SU-DHL-6 (cell line): ENCODE results near the gene PXK.

Source experiments
- H2AFZ ChIP-seq: fragments of 200-600 bp; sonication (generic); 2 replicates; pipeline ENCODE4 v1.6.1; 2014; ENCODE audit warnings: low read depth, mild to moderate bottlenecking, moderate library complexity, mixed read lengths, antibody characterized with exemption, low read length; ENCODE audit not compliant: severe bottlenecking
- H3F3A ChIP-seq: fragments of 200-600 bp; shearing (Covaris generic); 2 replicates; pipeline ENCODE4 v1.6.0; 2016; ENCODE audit warnings: antibody characterized with exemption, mild to moderate bottlenecking; ENCODE audit not compliant: insufficient read depth
- H3K27ac ChIP-seq: fragments of 200-600 bp; sonication (generic); 2 replicates; pipeline ENCODE4 v1.5.1; 2016; ENCODE audit warnings: low read depth, mild to moderate bottlenecking, low read length, moderate library complexity, mixed read lengths
- H3K27me3 ChIP-seq: fragments of 200-600 bp; sonication (generic), shearing (Covaris generic); 2 replicates; pipeline ENCODE4 v1.6.0; 2014; ENCODE audit warnings: mild to moderate bottlenecking, low read length
- H3K36me3 ChIP-seq: fragments of 200-600 bp; sonication (generic); 2 replicates; pipeline ENCODE4 v1.6.1; 2014; ENCODE audit warnings: mild to moderate bottlenecking, low read length, mixed read lengths
- H3K4me2 ChIP-seq: fragments of 300-600, 200-600 bp; shearing (Covaris generic), sonication (generic); 2 replicates; pipeline ENCODE4 v1.6.0; 2014; ENCODE audit warnings: low read length, low read depth, mild to moderate bottlenecking; ENCODE audit not compliant: poor library complexity, severe bottlenecking
- H3K4me3 ChIP-seq: fragments of 200-600 bp; sonication (generic); 2 replicates; pipeline ENCODE4 v1.5.1; 2014; ENCODE audit warnings: antibody characterized with exemption, low read length, mild to moderate bottlenecking, mixed read lengths; ENCODE audit not compliant: insufficient read depth, poor library complexity, severe bottlenecking
- H3K79me2 ChIP-seq: fragments of 200-600 bp; sonication (generic); 2 replicates; pipeline ENCODE4 v1.6.1; 2014; ENCODE audit warnings: mild to moderate bottlenecking, low read length, moderate library complexity; ENCODE audit not compliant: insufficient read depth
- H3K9ac ChIP-seq: fragments of 200-600 bp; sonication (generic); 2 replicates; pipeline ENCODE4 v1.7.0; 2014; ENCODE audit warnings: mild to moderate bottlenecking, low read length
- H3K9me2 ChIP-seq: fragments of 200-600 bp; sonication (generic); replicated peaks from 2 replicates; pipeline ENCODE4 v1.6.1; 2014; ENCODE audit warnings: low read length; ENCODE audit not compliant: insufficient read depth
- H3K9me3 ChIP-seq: fragments of 200-600 bp; sonication (generic); 2 replicates; pipeline ENCODE4 v1.6.1; 2014; ENCODE audit warnings: low read length, mixed read lengths; ENCODE audit not compliant: insufficient read depth
- H4K20me1 ChIP-seq: fragments of 200-600 bp; sonication (generic); 2 replicates; pipeline ENCODE4 v1.6.1; 2014; ENCODE audit warnings: low read depth, mild to moderate bottlenecking, antibody characterized with exemption, low read length, moderate library complexity, mixed read lengths
- EZH2phosphoT487 ChIP-seq: fragments of 200-600 bp; sonication (generic), shearing (Covaris generic); conservative IDR thresholded peaks from 2 replicates; pipeline ENCODE4 v1.6.1; 2018; ENCODE audit warnings: mild to moderate bottlenecking, antibody characterized with exemption, low read length, moderate library complexity, mixed read lengths
- TF ChIP-seq, protein P1 (sequence below): fragments of 200-600 bp; sonication (generic); IDR thresholded peaks from one replicate; pipeline ENCODE4 v1.5.1; 2017; ENCODE audit warnings: antibody characterized with exemption, mild to moderate bottlenecking, low read length, moderate library complexity; ENCODE audit not compliant: insufficient read depth, poor library complexity, severe bottlenecking

The PXK gene

DNA sequence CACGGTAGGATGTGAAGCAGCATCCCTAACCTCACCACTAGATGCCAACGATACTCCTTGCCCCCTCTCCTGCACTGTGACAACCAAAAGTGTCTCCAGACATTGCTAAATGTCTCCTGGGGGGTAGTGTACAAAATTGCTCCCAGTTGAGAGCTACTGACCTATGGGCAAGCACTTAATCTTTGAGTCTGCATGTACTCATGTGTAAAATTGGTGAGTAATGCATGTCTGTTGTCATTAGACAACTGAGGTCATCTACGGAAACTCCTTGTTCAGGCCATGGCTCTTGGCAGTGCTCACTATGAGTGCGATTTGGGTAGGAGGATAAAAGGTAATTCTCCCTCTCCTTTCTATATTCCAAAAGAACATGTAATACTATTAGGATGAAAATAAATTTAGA is 71.7 kb downstream of the PXK start:
- Histone ChIP-seq H3K4me3 (no peak overlapping the region), H3K4me2 (no peak overlapping the region), H3K9me3 (no peaks in the 10 kb centered on the region), H3K9me2 (no peaks in the 10 kb centered on the region), H3F3A (peaks cover 44% of the 10 kb centered on the region), H3K27me3 (no peaks in the 10 kb centered on the region), H3K27ac (0 out of 2 replicates have a peak overlapping the region, but pooled peaks have one; percentile 85), H3K79me2 (peaks cover 3% of the 10 kb centered on the region; the same call in 1 of the 2 replicates), H3K9ac (no peak overlapping the region), H2AFZ (no peak overlapping the region), H4K20me1 (no peaks in the 10 kb centered on the region), H3K36me3 (peaks cover 27% of the 10 kb centered on the region)
- TF ChIP-seq, protein P1, sequence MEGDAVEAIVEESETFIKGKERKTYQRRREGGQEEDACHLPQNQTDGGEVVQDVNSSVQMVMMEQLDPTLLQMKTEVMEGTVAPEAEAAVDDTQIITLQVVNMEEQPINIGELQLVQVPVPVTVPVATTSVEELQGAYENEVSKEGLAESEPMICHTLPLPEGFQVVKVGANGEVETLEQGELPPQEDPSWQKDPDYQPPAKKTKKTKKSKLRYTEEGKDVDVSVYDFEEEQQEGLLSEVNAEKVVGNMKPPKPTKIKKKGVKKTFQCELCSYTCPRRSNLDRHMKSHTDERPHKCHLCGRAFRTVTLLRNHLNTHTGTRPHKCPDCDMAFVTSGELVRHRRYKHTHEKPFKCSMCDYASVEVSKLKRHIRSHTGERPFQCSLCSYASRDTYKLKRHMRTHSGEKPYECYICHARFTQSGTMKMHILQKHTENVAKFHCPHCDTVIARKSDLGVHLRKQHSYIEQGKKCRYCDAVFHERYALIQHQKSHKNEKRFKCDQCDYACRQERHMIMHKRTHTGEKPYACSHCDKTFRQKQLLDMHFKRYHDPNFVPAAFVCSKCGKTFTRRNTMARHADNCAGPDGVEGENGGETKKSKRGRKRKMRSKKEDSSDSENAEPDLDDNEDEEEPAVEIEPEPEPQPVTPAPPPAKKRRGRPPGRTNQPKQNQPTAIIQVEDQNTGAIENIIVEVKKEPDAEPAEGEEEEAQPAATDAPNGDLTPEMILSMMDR = no peak
- no peak for TF ChIP-seq EZH2phosphoT487

DNA sequence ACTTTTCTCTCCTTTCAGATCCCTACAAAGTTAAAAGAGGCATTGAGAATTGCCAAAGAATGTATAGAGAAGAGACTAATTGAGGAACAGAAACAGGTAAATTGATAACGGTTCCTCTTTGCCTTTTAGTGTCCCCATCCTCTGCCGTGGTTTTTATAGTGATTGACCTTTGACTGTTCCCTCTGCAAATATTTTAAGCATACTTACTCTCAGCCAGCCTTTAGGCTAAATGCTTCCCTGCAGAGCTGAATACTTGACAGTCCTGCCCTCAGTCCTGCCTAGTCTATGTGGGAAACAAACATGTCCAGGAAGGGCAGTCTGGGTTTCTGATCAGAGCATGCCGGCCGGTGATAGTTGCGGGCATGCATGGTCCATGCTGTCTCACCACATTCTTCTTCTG is 76.2 kb downstream of the PXK start:
- no peak overlapping the region for H2AFZ ChIP-seq
- no peaks in the 10 kb centered on the region for H3K79me2 ChIP-seq
- H4K20me1 ChIP-seq = no peaks in the 10 kb centered on the region
- no peak overlapping the region for H3K4me3 ChIP-seq
- no peak overlapping the region for H3K27ac ChIP-seq
- no peaks in the 10 kb centered on the region for H3K9me3 ChIP-seq
- no peaks in the 10 kb centered on the region for H3K27me3 ChIP-seq
- peaks cover 36% of the 10 kb centered on the region for H3K36me3 ChIP-seq
- no peak overlapping the region for H3K4me2 ChIP-seq
- no peak for TF ChIP-seq EZH2phosphoT487
- TF ChIP-seq, protein P1 = no peak
- H3K9me2 ChIP-seq = no peaks in the 10 kb centered on the region
- H3K9ac ChIP-seq = no peak overlapping the region
- H3F3A ChIP-seq = peaks cover 16% of the 10 kb centered on the region

DNA sequence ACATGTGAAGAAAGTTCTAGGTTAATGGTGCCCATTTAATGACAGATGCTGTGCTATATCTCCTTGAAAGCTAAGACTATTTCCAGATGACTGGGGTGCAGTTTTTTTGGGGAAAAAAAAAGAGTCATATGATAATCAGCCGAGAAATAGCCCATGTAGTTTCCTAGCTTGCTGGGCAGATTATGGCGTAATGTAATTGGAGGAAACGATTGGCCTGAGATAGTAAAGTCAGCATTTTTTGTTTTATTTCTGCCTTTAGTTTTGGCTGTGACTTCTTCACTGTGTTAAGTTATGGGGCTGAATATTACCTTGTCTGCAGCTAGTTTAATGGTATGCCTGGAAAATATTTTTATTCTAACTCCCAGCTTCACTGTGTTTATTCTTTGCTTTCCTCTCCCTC is 77.0 kb downstream of the PXK start:
- Histone ChIP-seq H3K4me3 (no peak overlapping the region), H3K4me2 (no peak overlapping the region), H3K36me3 (peaks cover 30% of the 10 kb centered on the region), H3K9me3 (no peaks in the 10 kb centered on the region), H4K20me1 (no peaks in the 10 kb centered on the region), H3K9me2 (no peaks in the 10 kb centered on the region), H3K9ac (no peak overlapping the region), H3K27me3 (no peaks in the 10 kb centered on the region), H3K27ac (no peak overlapping the region), H3K79me2 (no peaks in the 10 kb centered on the region), H3F3A (peaks cover 15% of the 10 kb centered on the region), H2AFZ (no peak overlapping the region)
- TF ChIP-seq EZH2phosphoT487 = no peak
- TF ChIP-seq, protein P1 = no peak
